NT2/D1 (cell line): ENCODE data around the gene GULP1.

Experiments used
- YY1 ChIP-seq: IDR thresholded peaks from 2 replicates; pipeline ENCODE4 v1.6.1; 2011; ENCODE audit not compliant: insufficient read length, insufficient read depth
- ZNF274 ChIP-seq: IDR thresholded peaks from 2 replicates; pipeline ENCODE4 v1.6.1; 2011; ENCODE audit warnings: mild to moderate bottlenecking, low read depth, low read length

DNA sequence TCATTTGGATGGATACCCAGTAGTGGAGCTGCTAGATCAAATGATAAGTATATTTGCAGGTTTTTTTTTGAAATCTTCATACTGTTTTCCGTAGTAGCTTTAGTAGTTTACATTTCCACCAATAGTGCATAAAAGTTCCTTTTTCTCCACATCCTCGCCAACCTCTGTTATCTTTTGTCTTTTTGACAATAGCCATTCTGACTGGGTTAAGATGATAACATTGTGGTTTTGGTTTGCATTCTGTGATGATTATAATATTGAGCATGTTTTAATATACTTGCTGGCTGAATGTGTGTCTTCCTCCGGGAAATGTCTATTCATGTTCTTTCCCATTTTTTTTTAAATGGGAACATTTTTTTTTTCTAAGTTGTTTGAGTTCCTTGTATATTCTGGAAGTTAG, 260.0 kb downstream of the GULP1 start:
- TF ChIP-seq ZNF274 (no peak), YY1 (no peak)
